HepG2 (cell line): ENCODE data around the gene BRIP1. TPM values are rescaled to one million over a fixed set of nuclear protein-coding genes. Genes with fewer than 3 reads are reported as not detected.

Experiments used
- ATAC-seq: fragments of 200-7000 bp; cut with Tn5 transposase; 3 replicates; pipeline ENCODE4 v1.9.1; 2020; ENCODE audit warnings: mild to moderate bottlenecking, moderate library complexity
- BruUV-seq: library from RNA; stranded (reverse); fragments of 400-500 nt; replicated peaks from 2 replicates; lab custom pipeline; 2021; lab: Mats Ljungman, UMichigan
- CTCF ChIA-PET: fragments of 300-600 bp; formaldehyde crosslinking; extraction: SDS; loops from one replicate; lab custom pipeline; 2021; ENCODE audit warnings: low total read pairs, inconsistent platforms, low intra/inter-chr PET ratio; lab: Yijun Ruan, JAX
- POLR2A ChIA-PET: fragments of 350-600 bp; sonication (Branson Sonifier 250); formaldehyde crosslinking; loops from one replicate; lab custom pipeline; 2020; ENCODE audit warnings: antibody characterized with exemption, inconsistent platforms; lab: Yijun Ruan, JAX
- DNase-seq: peaks from one replicate; pipeline ENCODE4 v3.0.0-alpha.2; 2015; ENCODE audit warnings: low spot score
- FAIRE-seq: peaks from 3 replicates; lab custom pipeline; 2011; peaks lifted over from hg19 to GRCh38; lab: Jason Lieb, UNC
- H2AFZ ChIP-seq: one replicate; pipeline ENCODE4 v1.6.1; 2011; ENCODE audit warnings: low read length, inconsistent platforms
- H3K27ac ChIP-seq: fragments of 300-600 bp; 3 replicates; pipeline ENCODE4 v1.8.0; 2011; ENCODE audit warnings: mixed run types, mild to moderate bottlenecking, mixed read lengths, low read length, inconsistent platforms; ENCODE audit not compliant: insufficient read depth; ENCODE audit errors: extremely low read length
- H3K27me3 ChIP-seq, 2 experiments: fragments of 200-600 bp in 1 of 2; 2 replicates in 1 of 2; 3 replicates in 1 of 2; pipeline versions ENCODE4 v1.6.0 to v1.8.0; 2011; ENCODE audit warnings: low read length in 2 of 2, mild to moderate bottlenecking in 2 of 2, moderate library complexity in 2 of 2, inconsistent platforms in 1 of 2; ENCODE audit not compliant: insufficient read depth in 2 of 2, control insufficient read depth in 1 of 2
- H3K36me3 ChIP-seq, 2 experiments: fragments of 200-600 bp in 1 of 2; replicated peaks in 1 of 2; 2 replicates in 1 of 2; 3 replicates in 1 of 2; pipeline versions ENCODE4 v1.5.1 to v1.8.0; 2011; ENCODE audit warnings: low read length in 2 of 2, inconsistent platforms in 1 of 2; ENCODE audit not compliant: insufficient read depth in 2 of 2, control insufficient read depth in 1 of 2
- H3K4me1 ChIP-seq: 2 replicates; pipeline ENCODE4 v1.5.1; 2012; ENCODE audit warnings: low read length, inconsistent platforms; ENCODE audit not compliant: insufficient read depth
- H3K4me2 ChIP-seq: 2 replicates; pipeline ENCODE4 v1.6.0; 2011; ENCODE audit warnings: low read depth, low read length, inconsistent platforms
- H3K4me3 ChIP-seq, 3 experiments: fragments of 200-600 bp in 1 of 3; sonication (generic), shearing (Covaris generic) in 1 of 3; replicated peaks in 1 of 3; 2 replicates each; pipeline ENCODE4 v1.5.1; 2011 to 2016; ENCODE audit warnings: low read length in 3 of 3, inconsistent platforms in 2 of 3, low read depth in 2 of 3, mild to moderate bottlenecking in 2 of 3, control low read depth in 1 of 3, mixed read lengths in 1 of 3; ENCODE audit not compliant: insufficient read depth in 1 of 3
- H3K79me2 ChIP-seq: one replicate; pipeline ENCODE4 v1.6.1; 2011; ENCODE audit warnings: low read length, inconsistent platforms; ENCODE audit not compliant: insufficient read depth
- H3K9ac ChIP-seq: 2 replicates; pipeline ENCODE4 v1.6.0; 2011; ENCODE audit warnings: mild to moderate bottlenecking, low read depth, low read length, inconsistent platforms; ENCODE audit not compliant: insufficient read depth
- H3K9me3 ChIP-seq: 2 replicates; pipeline ENCODE4 v1.5.1; 2012; ENCODE audit warnings: mild to moderate bottlenecking, low read length
- H4K20me1 ChIP-seq: 2 replicates; pipeline ENCODE4 v1.6.0; 2011; ENCODE audit warnings: inconsistent platforms, mild to moderate bottlenecking, low read length, moderate library complexity; ENCODE audit not compliant: insufficient read depth
- BRCA1 ChIP-seq: sonication (generic); formaldehyde crosslinking; IDR thresholded peaks from 2 replicates; pipeline ENCODE4 v1.4.0; 2020; ENCODE audit warnings: missing genetic modification reagents
- CEBPB ChIP-seq: IDR thresholded peaks from 2 replicates; pipeline ENCODE4 v1.6.1; 2011; ENCODE audit warnings: low read depth, low read length, improper control_type of control experiment, borderline replicate concordance
- POLR2A ChIP-seq, 2 experiments: IDR thresholded peaks; 2 replicates each; pipeline ENCODE4 v1.6.1; 2011; ENCODE audit warnings: low read depth in 2 of 2, low read length in 2 of 2, mild to moderate bottlenecking in 1 of 2, moderate library complexity in 1 of 2; ENCODE audit not compliant: insufficient read depth in 1 of 2
- RBAK ChIP-seq: sonication (generic); formaldehyde crosslinking; IDR thresholded peaks from 2 replicates; pipeline ENCODE4 v1.5.1; 2020; ENCODE audit warnings: mild to moderate bottlenecking, missing genetic modification reagents
- ZBTB3 ChIP-seq: sonication (generic); formaldehyde crosslinking; IDR thresholded peaks from 2 replicates; pipeline ENCODE4 v1.4.0; 2020; ENCODE audit warnings: low read depth, mild to moderate bottlenecking, moderate library complexity, missing genetic modification reagents, borderline replicate concordance
- ZNF879 ChIP-seq: sonication (generic); formaldehyde crosslinking; IDR thresholded peaks from 2 replicates; pipeline ENCODE4 v1.8.1; 2023; ENCODE audit warnings: missing genetic modification reagents
- ZSCAN22 ChIP-seq: sonication (generic); formaldehyde crosslinking; IDR thresholded peaks from 2 replicates; pipeline ENCODE4 v1.4.0; 2020; ENCODE audit warnings: mild to moderate bottlenecking, missing genetic modification reagents
- ZZZ3 ChIP-seq: sonication (generic); formaldehyde crosslinking; IDR thresholded peaks from 2 replicates; pipeline ENCODE4 v1.4.0; 2020; ENCODE audit warnings: missing genetic modification reagents, mild to moderate bottlenecking, borderline replicate concordance
- WGBS: methylation state at CpG from one replicate; pipeline ENCODE4 v1.1.6; 2017; ENCODE audit warnings: low lambda C conversion rate; 5-methylcytosine and 5-hydroxymethylcytosine counted together
- in situ Hi-C: cut with HindIII; loops from 2 replicates; pipeline ENCODE4 v1.10.0; 2017; ENCODE audit warnings: low pct_unique_long_range_greater_than_20kb; ENCODE audit not compliant: extremely low pct_ligation_motif_present
- intact Hi-C: fragments of 100-400 bp; cut with micrococcal nuclease; formaldehyde crosslinking; loops from one replicate; pipeline ENCODE4 v1.10.0; 2022; ENCODE audit not compliant: unreplicated experiment
- polyA plus RNA-seq, 8 experiments: library from polyadenylated mRNA; depleted of rRNA in 3 of 8; stranded (reverse) in 7 of 8; unstranded in 1 of 8; fragments of >200 nt; fragmentation: Illumina TruSeq in 4 of 8; extraction: Trizol in 4 of 8; gene quantifications; 2 replicates each; pipeline versions ENCODE4 v1.2.1 to v1.2.3, GENCODE V29; 2011 to 2016; ENCODE audit warnings: low read depth in 4 of 8, missing spikeins in 1 of 8, mixed read lengths in 1 of 8; ENCODE audit not compliant: insufficient read depth in 1 of 8
- total RNA-seq, 5 experiments: library from RNA; depleted of rRNA; stranded (reverse); fragments of >200 nt; fragmentation: Illumina TruSeq; extraction: Trizol; gene quantifications; 2 replicates each; pipeline ENCODE4 v1.2.3, GENCODE V29; 2016; ENCODE audit warnings: low read depth in 1 of 5
- TF ChIP-seq, protein P1 (sequence below): sonication (generic); formaldehyde crosslinking; IDR thresholded peaks from 2 replicates; pipeline ENCODE4 v1.9.0; 2021; ENCODE audit warnings: missing genetic modification reagents, mild to moderate bottlenecking, borderline replicate concordance
- TF ChIP-seq, protein P2 (sequence below): sonication (generic); formaldehyde crosslinking; conservative IDR thresholded peaks from 2 replicates; pipeline ENCODE4 v1.4.0; 2020; ENCODE audit warnings: missing genetic modification reagents
- TF ChIP-seq, protein P3 (sequence below): IDR thresholded peaks from 2 replicates; pipeline ENCODE4 v1.6.1; 2016; ENCODE audit warnings: low read depth
- TF ChIP-seq, protein P4 (sequence below): sonication (generic); IDR thresholded peaks from 2 replicates; pipeline ENCODE4 v1.6.1; 2016; ENCODE audit warnings: low read depth, borderline replicate concordance

Gene BRIP1
- total and polyA plus RNA-seq, 2 of the 13 experiments (the other 11 are each of a cell fraction or from before 2014, with no cell fraction given) = 3.8 to 27.7 TPM

DNA sequence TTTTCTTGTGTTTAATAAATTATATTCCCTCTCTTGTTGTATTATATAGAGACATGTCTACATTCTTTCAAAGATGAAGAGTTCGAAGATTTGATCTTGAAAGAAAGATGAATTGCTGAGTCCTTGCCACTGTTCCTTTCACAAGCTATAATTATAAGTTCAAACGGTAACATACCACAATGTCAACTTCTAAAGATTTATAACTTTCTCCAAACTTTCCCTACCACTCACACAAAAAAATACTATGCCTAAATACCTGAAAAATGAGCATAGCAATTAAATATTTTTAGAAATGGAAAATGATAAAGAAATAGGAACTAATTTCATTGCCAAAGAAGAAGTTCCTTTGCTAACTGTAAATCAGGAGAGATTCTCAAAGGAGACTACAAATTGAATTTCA lies 50.6 kb downstream of the BRIP1 start:
- Histone ChIP-seq H3K4me1 (no peaks in the 10 kb centered on the region), H3K4me2 (no peak overlapping the region), H3K9me3 (no peaks in the 10 kb centered on the region), H3K9ac (no peak overlapping the region), H2AFZ (no peak overlapping the region), H3K4me3 (no peak overlapping the region), H3K27me3 (no peaks in the 10 kb centered on the region), H3K36me3 (peaks cover 2 to 18% of the 10 kb centered on the region in 2 experiments; a peak in 3 of 5 replicates), H3K79me2 (no peaks in the 10 kb centered on the region), H3K27ac (no peak overlapping the region), H4K20me1 (no peaks in the 10 kb centered on the region)
- ChIA-PET CTCF (no interaction called here), POLR2A (no interaction called here)
- DNase-seq = no peak
- 95% methylated on average over 2 of the region's 2 CpGs for WGBS
- FAIRE-seq = no peak
- no peak for ATAC-seq
- TF ChIP-seq, protein P1, sequence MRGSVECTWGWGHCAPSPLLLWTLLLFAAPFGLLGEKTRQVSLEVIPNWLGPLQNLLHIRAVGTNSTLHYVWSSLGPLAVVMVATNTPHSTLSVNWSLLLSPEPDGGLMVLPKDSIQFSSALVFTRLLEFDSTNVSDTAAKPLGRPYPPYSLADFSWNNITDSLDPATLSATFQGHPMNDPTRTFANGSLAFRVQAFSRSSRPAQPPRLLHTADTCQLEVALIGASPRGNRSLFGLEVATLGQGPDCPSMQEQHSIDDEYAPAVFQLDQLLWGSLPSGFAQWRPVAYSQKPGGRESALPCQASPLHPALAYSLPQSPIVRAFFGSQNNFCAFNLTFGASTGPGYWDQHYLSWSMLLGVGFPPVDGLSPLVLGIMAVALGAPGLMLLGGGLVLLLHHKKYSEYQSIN (CRISPR knock-in tag) = no peak
- TF ChIP-seq, protein P2, sequence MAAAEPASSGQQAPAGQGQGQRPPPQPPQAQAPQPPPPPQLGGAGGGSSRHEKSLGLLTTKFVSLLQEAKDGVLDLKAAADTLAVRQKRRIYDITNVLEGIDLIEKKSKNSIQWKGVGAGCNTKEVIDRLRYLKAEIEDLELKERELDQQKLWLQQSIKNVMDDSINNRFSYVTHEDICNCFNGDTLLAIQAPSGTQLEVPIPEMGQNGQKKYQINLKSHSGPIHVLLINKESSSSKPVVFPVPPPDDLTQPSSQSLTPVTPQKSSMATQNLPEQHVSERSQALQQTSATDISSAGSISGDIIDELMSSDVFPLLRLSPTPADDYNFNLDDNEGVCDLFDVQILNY (CRISPR knock-in tag) = no peak
- no peak for TF ChIP-seq POLR2A (IDR thresholded peaks at IDR 0.05; ENCODE audit: insufficient read depth in 1 of 2, low read depth in 2 of 2, low read length in 2 of 2)
- intact Hi-C loops (no loop called here), in situ Hi-C loops (no loop called here)
- BruUV-seq = no TSS peak

DNA sequence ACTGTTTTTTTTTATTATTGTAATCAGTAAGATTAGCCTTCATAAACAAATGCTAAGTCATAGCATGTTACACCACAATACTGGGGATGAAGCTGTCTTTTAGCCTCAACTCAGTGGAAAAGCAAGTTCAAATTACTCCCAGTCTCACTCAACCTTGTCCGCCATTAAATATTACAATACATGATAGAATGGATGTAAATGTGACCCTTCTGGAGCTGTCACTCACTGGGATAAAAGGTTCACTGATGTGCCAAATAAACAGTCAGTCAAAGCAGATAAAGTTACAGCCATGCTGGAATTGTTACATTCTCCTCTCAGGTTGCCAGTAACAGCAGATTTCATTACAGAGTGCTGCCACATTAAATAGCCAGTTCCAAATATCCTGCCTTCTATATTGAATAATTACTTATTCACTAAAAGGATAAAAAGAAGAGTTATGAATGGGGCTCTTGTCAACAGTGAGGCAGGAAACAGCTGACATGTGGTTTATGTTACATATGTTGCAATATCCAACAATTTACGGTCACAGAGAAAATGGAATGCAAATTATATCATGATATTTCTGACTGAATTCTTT lies 53.4 kb downstream of the BRIP1 start:
- Histone ChIP-seq H3K9me3 (no peaks in the 10 kb centered on the region), H2AFZ (no peak overlapping the region), H4K20me1 (no peaks in the 10 kb centered on the region), H3K36me3 (peaks cover 2 to 10% of the 10 kb centered on the region in 2 experiments; a peak in 3 of 5 replicates), H3K79me2 (no peaks in the 10 kb centered on the region), H3K4me1 (no peaks in the 10 kb centered on the region), H3K4me3 (no peak overlapping the region), H3K4me2 (no peak overlapping the region), H3K27me3 (no peaks in the 10 kb centered on the region), H3K27ac (no peak overlapping the region), H3K9ac (no peak overlapping the region)
- POLR2A ChIA-PET = no interaction called here
- 98% methylated on average over 2 of the region's 2 CpGs for whole genome bisulfite sequencing
- CTCF ChIA-PET = no interaction called here
- FAIRE-seq (no peak), ATAC-seq (no peak), DNase-seq (no peak)
- BruUV-seq = no TSS peak
- intact Hi-C loops (no loop called here), in situ Hi-C loops (no loop called here)
- no peak for TF ChIP-seq ZNF879 (CRISPR knock-in tag)
- TF ChIP-seq, protein P3, sequence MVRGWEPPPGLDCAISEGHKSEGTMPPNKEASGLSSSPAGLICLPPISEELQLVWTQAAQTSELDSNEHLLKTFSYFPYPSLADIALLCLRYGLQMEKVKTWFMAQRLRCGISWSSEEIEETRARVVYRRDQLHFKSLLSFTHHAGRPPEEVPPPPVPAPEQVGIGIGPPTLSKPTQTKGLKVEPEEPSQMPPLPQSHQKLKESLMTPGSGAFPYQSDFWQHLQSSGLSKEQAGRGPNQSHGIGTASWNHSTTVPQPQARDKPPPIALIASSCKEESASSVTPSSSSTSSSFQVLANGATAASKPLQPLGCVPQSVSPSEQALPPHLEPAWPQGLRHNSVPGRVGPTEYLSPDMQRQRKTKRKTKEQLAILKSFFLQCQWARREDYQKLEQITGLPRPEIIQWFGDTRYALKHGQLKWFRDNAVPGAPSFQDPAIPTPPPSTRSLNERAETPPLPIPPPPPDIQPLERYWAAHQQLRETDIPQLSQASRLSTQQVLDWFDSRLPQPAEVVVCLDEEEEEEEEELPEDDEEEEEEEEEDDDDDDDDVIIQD (CRISPR knock-in tag) = 0 out of 2 replicates have a peak, but pooled peaks have one; percentile 22
- TF ChIP-seq ZZZ3 (CRISPR knock-in tag) = no peak
- TF ChIP-seq BRCA1 = no peak
- no peak for TF ChIP-seq RBAK (CRISPR knock-in tag)
- TF ChIP-seq ZBTB3 = no peak
- TF ChIP-seq, protein P4, sequence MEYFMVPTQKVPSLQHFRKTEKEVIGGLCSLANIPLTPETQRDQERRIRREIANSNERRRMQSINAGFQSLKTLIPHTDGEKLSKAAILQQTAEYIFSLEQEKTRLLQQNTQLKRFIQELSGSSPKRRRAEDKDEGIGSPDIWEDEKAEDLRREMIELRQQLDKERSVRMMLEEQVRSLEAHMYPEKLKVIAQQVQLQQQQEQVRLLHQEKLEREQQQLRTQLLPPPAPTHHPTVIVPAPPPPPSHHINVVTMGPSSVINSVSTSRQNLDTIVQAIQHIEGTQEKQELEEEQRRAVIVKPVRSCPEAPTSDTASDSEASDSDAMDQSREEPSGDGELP = peak; percentile 36; the same call in 1 of the 2 replicates
- no peak for TF ChIP-seq ZSCAN22 (CRISPR knock-in tag)
- peak; percentile 70 for TF ChIP-seq CEBPB
